Transverse colon (tissue), 3 donors: ENCODE measurements around the gene AS3MT.

Source experiments
- POLR2A ChIP-seq: fragments of 450-650 bp; IDR thresholded peaks from one replicate; pipeline ENCODE4 v1.6.1; 2016; ENCODE audit warnings: antibody characterized with exemption, mild to moderate bottlenecking, moderate library complexity
- TF ChIP-seq, protein P1 (sequence below), 5 experiments: fragments of 200-600 bp in 3 of 5; fragments of 450-650 bp in 2 of 5; sonication (generic) in 3 of 5; IDR thresholded peaks; 1 replicate in 2 of 5; 2 replicates in 3 of 5; pipeline ENCODE4 v1.5.1; 2016 to 2017; ENCODE audit warnings: antibody characterized with exemption in 5 of 5, inconsistent platforms in 3 of 5, mild to moderate bottlenecking in 2 of 5, moderate library complexity in 1 of 5

DNA sequence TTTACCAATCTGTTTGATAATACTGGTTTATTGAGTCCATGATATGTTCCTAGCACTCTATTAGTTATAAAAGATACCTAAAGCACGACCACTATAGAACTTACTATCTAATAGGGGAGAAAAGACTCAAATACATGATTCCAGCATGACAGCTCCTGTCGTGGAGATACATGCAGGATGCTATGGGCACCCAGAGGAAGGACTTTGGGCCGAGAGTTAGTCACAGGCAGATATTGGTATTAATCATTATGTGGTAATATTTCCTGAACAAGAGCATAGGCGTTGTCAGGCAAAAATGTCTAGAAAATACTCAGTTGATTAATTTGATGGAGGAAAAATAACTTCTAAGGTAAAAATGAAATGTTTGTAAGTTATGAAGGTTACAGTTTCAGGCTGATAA lies 80.6 kb downstream of the AS3MT start:
- TF ChIP-seq, protein P1, sequence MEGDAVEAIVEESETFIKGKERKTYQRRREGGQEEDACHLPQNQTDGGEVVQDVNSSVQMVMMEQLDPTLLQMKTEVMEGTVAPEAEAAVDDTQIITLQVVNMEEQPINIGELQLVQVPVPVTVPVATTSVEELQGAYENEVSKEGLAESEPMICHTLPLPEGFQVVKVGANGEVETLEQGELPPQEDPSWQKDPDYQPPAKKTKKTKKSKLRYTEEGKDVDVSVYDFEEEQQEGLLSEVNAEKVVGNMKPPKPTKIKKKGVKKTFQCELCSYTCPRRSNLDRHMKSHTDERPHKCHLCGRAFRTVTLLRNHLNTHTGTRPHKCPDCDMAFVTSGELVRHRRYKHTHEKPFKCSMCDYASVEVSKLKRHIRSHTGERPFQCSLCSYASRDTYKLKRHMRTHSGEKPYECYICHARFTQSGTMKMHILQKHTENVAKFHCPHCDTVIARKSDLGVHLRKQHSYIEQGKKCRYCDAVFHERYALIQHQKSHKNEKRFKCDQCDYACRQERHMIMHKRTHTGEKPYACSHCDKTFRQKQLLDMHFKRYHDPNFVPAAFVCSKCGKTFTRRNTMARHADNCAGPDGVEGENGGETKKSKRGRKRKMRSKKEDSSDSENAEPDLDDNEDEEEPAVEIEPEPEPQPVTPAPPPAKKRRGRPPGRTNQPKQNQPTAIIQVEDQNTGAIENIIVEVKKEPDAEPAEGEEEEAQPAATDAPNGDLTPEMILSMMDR (IDR thresholded peaks at IDR 0.05) = no peak
- TF ChIP-seq POLR2A = no peak
